ENCODE data around the gene HTN1. TPM values are rescaled to one million over a fixed set of nuclear protein-coding genes. Genes with fewer than 3 reads are reported as not detected.
"Not testable (repeated sequence)": the region's sequence is repeated elsewhere in the genome, so short reads cannot be mapped to it uniquely, and the experiment has no call there.

HTN1 gene
- total RNA-seq, result not detected

DNA sequence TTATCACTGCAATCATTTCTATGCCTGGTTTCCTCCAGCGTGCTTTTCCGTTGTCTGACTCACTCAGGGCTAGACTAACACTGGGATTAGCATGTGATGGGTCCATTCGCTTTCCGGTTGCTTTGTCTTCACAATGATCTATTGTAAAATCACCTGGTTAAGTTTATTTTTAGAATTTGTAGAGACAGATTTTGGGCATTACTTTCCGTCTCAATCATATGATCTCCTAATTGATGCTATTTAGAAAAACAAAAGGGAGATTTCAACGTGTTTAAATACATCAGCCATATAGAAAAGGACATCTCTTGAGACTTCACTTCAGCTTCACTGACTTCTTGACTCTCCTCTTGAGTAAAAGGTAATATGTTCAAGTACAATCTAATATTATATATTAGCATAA, at the start of gene HTN1:
TSS of gene HTN1 (plus strand) at position 301 of the 400 bp plus-strand sequence. CDS start 2,639 bp downstream, outside the sequence.
- DNase-seq; H3K9me3 ChIP-seq; H3K27ac ChIP-seq; H3K4me1 ChIP-seq; H3K4me3 ChIP-seq; H3K36me3 ChIP-seq; H3K27me3 ChIP-seq; intact Hi-C loops (cut with DNase I; ENCODE audit: low total_unique reads): not testable (repeated sequence)

DNA sequence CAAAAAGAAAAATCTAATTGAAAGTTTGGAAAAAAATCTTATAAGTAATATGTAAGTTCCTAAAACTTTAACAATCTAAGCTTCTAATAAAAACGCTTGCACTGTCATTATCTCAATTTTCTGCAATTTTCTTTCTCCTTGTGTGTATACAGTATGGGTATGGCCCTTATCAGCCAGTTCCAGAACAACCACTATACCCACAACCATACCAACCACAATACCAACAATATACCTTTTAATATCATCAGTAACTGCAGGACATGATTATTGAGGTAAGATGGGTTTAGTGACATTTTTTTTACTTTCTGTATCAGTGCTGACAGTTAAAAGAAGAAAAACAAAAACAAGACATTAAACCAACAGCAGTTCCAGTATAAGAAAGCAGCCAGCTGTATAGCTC, 49.5 kb upstream of the HTN1 start:
- DNase-seq, result no peak
- intact Hi-C loops (cut with DNase I; ENCODE audit: low total_unique reads), result no loop called here
- Histone ChIP-seq H3K36me3 (no peaks in the 10 kb centered on the region), H3K9me3 (no peaks in the 10 kb centered on the region), H3K4me3 (no peak overlapping the region), H3K4me1 (no peaks in the 10 kb centered on the region), H3K27ac (no peak overlapping the region), H3K27me3 (no peaks in the 10 kb centered on the region)
- TF ChIP-seq CTCF (IDR thresholded peaks at IDR 0.05) (no peak), POLR2A (IDR thresholded peaks at IDR 0.05) (no peak)

GRCh38 chr4:70002507-70002906, 47.7 kb upstream of the HTN1 start:
- intact Hi-C loops (cut with DNase I; ENCODE audit: low total_unique reads), result no loop called here
- no peak for DNase-seq

DNA sequence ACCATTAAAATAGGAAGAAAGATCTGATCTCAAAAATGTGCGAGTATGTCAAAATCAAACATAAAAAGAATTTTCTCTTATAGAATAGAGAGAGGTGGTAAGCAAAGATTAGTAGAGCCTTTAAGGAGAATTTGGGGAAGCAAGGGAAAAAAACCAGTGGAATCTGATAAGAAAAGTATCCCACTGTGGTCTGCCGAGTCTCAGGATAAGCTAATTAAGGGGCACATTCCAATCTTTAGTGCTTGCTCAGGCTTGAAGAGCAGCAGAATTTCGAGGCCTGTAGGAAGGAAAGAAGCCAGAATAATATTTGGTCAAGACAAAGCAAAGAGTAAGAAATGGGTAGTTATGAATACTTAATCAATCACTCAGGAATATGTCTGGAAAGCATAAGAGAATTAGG, 41.5 kb upstream of the HTN1 start:
- H3K9me3 ChIP-seq, result no peaks in the 10 kb centered on the region
- intact Hi-C loops (cut with DNase I; ENCODE audit: low total_unique reads), result no loop called here
- no peaks in the 10 kb centered on the region for H3K27me3 ChIP-seq
- TF ChIP-seq POLR2A (IDR thresholded peaks at IDR 0.05), result no peak
- H3K36me3 ChIP-seq, result no peaks in the 10 kb centered on the region
- no peak overlapping the region for H3K27ac ChIP-seq
- no peak overlapping the region for H3K4me3 ChIP-seq
- H3K4me1 ChIP-seq, result no peaks in the 10 kb centered on the region
- no peak for DNase-seq

More at GRCh38 chr4:70002507-70002906, 47.7 kb upstream of the HTN1 start:
- no peaks in the 10 kb centered on the region for H3K9me3 ChIP-seq
- no peak overlapping the region for H3K4me3 ChIP-seq
- no peak overlapping the region for H3K27ac ChIP-seq
- H3K36me3 ChIP-seq, result no peaks in the 10 kb centered on the region
- no peak for TF ChIP-seq POLR2A (IDR thresholded peaks at IDR 0.05)
- no peak for TF ChIP-seq CTCF (IDR thresholded peaks at IDR 0.05)
- no peaks in the 10 kb centered on the region for H3K27me3 ChIP-seq
- H3K4me1 ChIP-seq, result no peaks in the 10 kb centered on the region

DNA sequence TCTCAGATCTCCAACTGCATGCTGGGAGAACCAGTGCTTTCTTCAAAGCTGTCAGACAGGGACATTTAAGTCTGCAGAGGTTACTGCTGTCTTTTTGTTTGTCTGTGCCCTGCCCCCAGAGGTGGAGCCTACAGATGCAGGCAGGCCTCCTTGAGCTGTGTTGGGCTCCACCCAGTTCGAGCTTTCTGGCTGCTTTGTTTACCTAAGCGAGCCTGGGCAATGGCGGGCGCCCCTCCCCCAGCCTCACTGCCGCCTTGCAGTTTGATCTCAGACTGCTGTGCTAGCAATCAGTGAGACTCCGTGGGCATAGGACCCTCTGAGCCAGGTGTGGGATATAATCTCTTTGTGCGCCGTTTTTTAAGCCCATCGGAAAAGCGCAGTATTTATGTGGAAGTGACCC, 31.2 kb upstream of the HTN1 start:
- H3K36me3 ChIP-seq; H3K4me1 ChIP-seq; H3K27ac ChIP-seq; H3K4me3 ChIP-seq; H3K27me3 ChIP-seq; H3K9me3 ChIP-seq; intact Hi-C loops (cut with DNase I; ENCODE audit: low total_unique reads); DNase-seq: not testable (repeated sequence)

DNA sequence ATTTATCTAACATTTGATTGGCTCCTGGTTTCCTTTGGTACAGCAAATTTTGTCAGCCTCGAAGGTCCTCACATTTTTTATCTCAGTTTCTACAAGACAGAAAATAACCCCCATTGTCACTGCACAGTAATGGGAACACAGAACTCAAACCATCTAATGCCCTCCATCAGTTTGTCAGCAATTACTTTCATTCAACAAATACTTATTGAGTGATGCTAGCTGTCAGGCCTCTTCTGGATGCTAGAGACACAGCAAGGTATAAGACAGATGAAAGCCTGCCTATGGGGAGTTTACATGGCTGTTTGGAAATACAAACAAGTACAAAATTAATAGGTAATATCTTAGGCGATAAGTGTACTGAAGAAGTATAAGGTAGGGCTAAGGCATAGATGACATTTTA, 27.0 kb upstream of the HTN1 start:
- H3K4me3 ChIP-seq, result no peak overlapping the region
- no peaks in the 10 kb centered on the region for H3K27me3 ChIP-seq
- H3K4me1 ChIP-seq, result no peaks in the 10 kb centered on the region
- H3K36me3 ChIP-seq, result no peaks in the 10 kb centered on the region
- intact Hi-C loops (cut with DNase I; ENCODE audit: low total_unique reads), result no loop called here
- H3K27ac ChIP-seq, result no peak overlapping the region
- no peaks in the 10 kb centered on the region for H3K9me3 ChIP-seq
- no peak for TF ChIP-seq POLR2A (IDR thresholded peaks at IDR 0.05)
- no peak for DNase-seq

GRCh38 chr4:70027011-70027410, 23.2 kb upstream of the HTN1 start:
- TF ChIP-seq POLR2A (IDR thresholded peaks at IDR 0.05), result no peak
- no peak for TF ChIP-seq CTCF (IDR thresholded peaks at IDR 0.05)
- H3K27ac ChIP-seq, result no peak overlapping the region
- intact Hi-C loops (cut with DNase I; ENCODE audit: low total_unique reads), result no loop called here
- H3K36me3 ChIP-seq, result no peaks in the 10 kb centered on the region
- no peaks in the 10 kb centered on the region for H3K27me3 ChIP-seq
- H3K4me3 ChIP-seq, result no peak overlapping the region
- no peaks in the 10 kb centered on the region for H3K9me3 ChIP-seq
- H3K4me1 ChIP-seq, result no peaks in the 10 kb centered on the region
- DNase-seq, result no peak

DNA sequence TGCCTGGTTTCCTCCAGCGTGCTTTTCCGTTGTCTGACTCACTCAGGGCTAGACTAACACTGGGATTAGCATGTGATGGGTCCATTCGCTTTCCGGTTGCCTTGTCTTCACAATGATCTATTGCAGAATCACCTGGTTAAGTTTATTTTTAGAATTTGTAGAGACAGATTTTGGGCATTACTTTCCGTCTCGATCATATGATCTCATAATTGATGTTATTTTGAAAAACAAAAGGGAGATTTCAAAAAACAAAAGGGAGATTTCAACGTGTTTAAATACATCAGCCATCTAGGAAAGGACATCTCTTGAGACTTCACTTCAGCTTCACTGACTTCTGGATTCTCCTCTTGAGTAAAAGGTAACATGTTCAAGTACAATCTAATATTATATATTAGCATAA, 22.1 kb upstream of the HTN1 start, which contains the start of gene HTN3:
TSS of gene HTN3 (plus strand) at position 301 of the 400 bp plus-strand sequence. CDS start 2,282 bp downstream, outside the sequence.
- H3K36me3 ChIP-seq; H3K27ac ChIP-seq; DNase-seq; H3K9me3 ChIP-seq; H3K4me1 ChIP-seq; H3K4me3 ChIP-seq; intact Hi-C loops (cut with DNase I; ENCODE audit: low total_unique reads); H3K27me3 ChIP-seq: not testable (repeated sequence)

DNA sequence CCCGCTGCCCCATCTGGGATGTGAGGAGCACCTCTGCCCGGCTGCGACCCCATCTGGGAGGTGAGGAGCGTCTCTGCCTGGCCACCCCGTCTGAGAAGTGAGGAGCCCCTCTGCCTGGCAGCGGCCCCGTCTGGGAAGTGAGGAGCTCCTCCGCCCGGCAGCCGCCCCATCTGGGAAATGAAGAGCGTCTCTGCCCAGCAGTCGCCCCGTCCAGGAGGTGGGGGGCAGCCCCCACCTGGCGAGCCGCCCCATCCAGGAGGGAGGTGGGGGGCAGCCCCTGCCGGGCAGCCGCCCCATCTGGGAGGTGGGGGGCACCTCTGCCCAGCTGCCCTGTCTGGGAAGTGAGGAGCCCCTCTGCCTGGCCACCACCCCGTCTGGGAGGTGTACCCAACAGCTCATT, 12.7 kb upstream of the HTN1 start:
- H3K27me3 ChIP-seq; H3K27ac ChIP-seq; intact Hi-C loops (cut with DNase I; ENCODE audit: low total_unique reads); H3K4me3 ChIP-seq; H3K36me3 ChIP-seq; DNase-seq; H3K9me3 ChIP-seq; H3K4me1 ChIP-seq: not testable (repeated sequence)

- DNase-seq; intact Hi-C loops (cut with DNase I; ENCODE audit: low total_unique reads); H3K36me3 ChIP-seq; H3K4me3 ChIP-seq; H3K4me1 ChIP-seq; H3K27me3 ChIP-seq; H3K27ac ChIP-seq; H3K9me3 ChIP-seq: not testable (repeated sequence)
Measured at GRCh38 chr4:70039928-70040327, 10.3 kb upstream of the HTN1 start.
